AG09309 (cell line): ENCODE results near the gene CLEC16A.

Source experiments
- DNase-seq: peaks from one replicate; pipeline ENCODE4 v3.0.0-alpha.2; 2010; ENCODE audit warnings: low read depth
- H3K4me3 ChIP-seq: 2 replicates; pipeline ENCODE4 v1.5.1; 2011; ENCODE audit warnings: mild to moderate bottlenecking, low read depth, low read length, moderate library complexity; ENCODE audit not compliant: control insufficient read depth
- TF ChIP-seq, protein P1 (sequence below): IDR thresholded peaks from 2 replicates; pipeline ENCODE4 v1.5.1; 2011; ENCODE audit warnings: mild to moderate bottlenecking, low read depth, low read length, inconsistent platforms; ENCODE audit not compliant: insufficient read depth, control insufficient read depth; ENCODE audit errors: missing control alignments

Gene CLEC16A

DNA sequence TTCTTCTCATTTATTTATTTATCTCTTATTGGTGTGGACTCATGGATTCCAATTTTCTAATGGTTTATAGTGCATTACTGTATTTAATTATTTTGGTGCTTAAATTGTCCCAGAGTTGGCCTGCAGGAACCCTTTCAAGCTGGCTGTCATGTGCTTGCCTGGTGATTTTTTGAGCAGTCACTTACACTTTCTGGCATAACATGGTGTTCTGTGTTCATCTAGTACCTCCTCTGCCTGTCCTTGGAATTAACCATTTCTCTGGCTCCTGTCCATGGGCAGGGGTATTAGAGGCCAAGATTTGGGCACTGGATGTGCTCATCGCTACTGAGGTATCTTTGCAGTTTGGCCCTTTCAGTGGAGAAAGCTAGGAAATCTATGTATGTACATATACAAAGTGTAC is 67.0 kb downstream of the CLEC16A start:
- DNase-seq: no peak
- no peak overlapping the region for H3K4me3 ChIP-seq
- TF ChIP-seq, protein P1, sequence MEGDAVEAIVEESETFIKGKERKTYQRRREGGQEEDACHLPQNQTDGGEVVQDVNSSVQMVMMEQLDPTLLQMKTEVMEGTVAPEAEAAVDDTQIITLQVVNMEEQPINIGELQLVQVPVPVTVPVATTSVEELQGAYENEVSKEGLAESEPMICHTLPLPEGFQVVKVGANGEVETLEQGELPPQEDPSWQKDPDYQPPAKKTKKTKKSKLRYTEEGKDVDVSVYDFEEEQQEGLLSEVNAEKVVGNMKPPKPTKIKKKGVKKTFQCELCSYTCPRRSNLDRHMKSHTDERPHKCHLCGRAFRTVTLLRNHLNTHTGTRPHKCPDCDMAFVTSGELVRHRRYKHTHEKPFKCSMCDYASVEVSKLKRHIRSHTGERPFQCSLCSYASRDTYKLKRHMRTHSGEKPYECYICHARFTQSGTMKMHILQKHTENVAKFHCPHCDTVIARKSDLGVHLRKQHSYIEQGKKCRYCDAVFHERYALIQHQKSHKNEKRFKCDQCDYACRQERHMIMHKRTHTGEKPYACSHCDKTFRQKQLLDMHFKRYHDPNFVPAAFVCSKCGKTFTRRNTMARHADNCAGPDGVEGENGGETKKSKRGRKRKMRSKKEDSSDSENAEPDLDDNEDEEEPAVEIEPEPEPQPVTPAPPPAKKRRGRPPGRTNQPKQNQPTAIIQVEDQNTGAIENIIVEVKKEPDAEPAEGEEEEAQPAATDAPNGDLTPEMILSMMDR: no peak

DNA sequence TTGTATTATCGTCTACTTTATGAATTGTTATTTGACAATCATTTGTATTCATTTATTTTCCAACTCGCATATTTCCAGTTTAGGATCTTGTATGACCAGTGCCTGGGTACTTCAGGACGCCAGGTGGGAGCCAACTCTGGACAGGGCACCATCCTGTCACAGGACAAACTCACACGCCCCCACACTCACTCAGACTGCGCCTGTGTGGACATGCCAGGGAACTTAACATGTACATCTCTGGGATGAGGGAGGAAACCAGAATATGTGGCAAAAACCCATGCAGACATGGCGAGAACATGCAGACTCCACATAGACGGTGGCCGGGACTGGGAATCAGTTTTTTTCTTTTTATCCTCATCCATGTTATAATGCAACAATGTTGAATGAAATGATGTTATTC is 68.5 kb downstream of the CLEC16A start:
- TF ChIP-seq, protein P1: no peak
- no peak overlapping the region for H3K4me3 ChIP-seq
- DNase-seq: no peak

DNA sequence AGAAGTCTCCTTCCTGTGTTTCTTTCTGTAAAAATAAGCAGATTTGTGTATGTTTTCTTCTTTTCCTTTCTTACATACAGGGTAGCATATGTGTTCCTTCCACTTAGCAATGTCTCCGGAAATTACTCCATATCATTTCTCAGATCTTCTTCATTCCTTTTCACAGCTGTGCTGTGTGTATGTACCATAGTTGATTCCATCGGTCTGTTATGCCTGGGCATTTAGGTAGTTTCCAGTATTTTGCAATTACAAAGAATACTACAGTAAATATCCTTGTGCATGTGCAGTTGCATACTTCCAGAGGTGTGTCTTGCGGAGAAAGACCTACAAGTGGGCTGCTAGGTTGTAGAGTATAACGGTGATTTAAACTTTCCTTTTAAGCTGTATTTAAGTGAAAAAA is 69.8 kb downstream of the CLEC16A start:
- TF ChIP-seq, protein P1: no peak
- DNase-seq: no peak
- H3K4me3 ChIP-seq: no peak overlapping the region

DNA sequence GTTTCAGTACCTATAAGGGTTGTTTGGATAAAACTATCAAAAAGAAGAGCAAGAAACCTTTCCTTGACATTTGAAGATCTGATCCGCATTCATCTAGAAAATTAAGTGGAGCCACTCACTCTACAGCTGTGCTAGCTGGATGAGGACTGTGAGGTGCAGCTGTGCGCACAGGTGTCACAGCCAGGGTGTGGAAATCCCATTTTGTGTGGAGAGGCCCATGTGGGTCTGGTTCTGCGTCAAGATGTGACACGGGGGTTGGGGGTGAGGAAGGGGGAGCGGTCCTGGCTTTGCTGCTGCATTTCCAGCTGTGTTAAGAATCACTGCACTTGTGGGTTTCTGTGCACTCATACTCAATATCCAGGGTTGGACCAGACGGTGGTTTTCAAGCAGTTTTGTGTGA is 70.7 kb downstream of the CLEC16A start:
- DNase-seq: no peak
- TF ChIP-seq, protein P1: no peak

DNA sequence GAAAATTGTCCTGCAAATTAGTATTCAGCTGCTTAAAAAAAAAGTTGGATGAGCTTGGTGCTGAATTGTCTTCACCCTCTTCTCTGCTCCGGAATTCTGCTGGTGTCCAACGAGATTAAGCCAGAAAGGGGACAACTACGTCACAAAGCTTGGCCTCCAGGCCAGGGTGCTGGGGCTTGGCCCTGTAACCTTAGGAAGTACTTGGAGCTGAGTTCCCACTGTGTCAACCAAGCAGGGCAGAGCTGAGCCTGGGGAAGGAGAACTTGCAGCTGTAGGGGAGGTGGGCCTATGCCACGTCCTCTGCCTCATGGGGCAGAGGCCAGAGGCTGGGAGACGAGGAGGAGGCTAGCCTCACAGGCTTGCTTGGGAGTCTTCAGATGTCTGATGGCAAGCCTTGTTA is 71.2 kb downstream of the CLEC16A start:
- H3K4me3 ChIP-seq: no peak overlapping the region
- no peak for DNase-seq
- TF ChIP-seq, protein P1: no peak

More for the DNA sequence above, 70.7 kb downstream of the CLEC16A start:
- H3K4me3 ChIP-seq: no peak overlapping the region

DNA sequence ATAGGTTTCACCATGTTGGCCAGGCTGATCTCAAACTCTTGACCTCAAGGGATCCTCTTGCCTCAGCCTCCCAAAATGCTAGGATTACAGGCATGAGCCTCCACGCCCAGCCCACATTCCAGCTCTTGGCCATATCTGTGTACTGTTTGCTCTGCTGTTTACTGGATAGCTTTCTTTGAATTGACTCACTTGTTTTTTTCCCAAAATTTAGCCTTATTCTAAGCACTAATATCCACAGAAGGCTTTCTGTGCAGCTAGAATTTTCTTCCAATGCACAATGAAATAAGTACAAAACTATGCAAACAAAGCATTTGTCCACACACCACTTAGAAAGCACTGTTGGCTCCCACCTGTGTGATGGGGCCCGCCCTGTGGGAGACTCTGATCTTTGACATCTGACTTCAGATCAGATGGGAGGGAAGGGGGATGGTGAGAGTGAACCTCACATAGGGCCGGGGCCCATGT is 72.2 kb downstream of the CLEC16A start:
- no peak overlapping the region for H3K4me3 ChIP-seq
- no peak for DNase-seq
- TF ChIP-seq, protein P1: no peak

DNA sequence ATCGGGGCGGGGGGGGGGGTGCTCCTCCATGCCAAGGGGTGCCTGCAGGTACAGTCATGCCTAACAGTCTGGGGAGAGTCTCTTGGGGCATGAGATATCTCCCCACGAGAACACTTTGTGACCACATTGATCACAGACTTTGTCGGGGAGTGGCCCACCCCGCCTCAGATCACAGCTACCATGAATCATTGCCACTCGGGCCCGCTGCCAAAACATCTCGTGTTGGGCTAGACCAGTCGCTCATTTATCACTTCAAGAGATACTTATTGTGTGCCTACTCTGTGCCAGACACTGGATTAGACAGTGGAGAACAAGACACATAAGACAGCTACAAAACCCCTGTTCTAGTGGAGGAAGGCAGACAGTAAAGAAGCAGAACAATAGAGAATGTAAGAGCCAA is 72.6 kb downstream of the CLEC16A start:
- no peak overlapping the region for H3K4me3 ChIP-seq
- no peak for DNase-seq
- TF ChIP-seq, protein P1: no peak
